GM12878 (cell line): Measurements from ENCODE around the gene RPL22L1. TPM values are rescaled to one million over a fixed set of nuclear protein-coding genes. Genes with fewer than 3 reads are reported as not detected.

ENCODE experiments used
- ATAC-seq: fragments of 200-7000 bp; cut with Tn5 transposase; 3 replicates; pipeline ENCODE4 v1.9.1; 2020; ENCODE audit warnings: mild to moderate bottlenecking, moderate library complexity
- BruUV-seq: library from RNA; stranded (reverse); fragments of 400-500 nt; replicated peaks from 2 replicates; lab custom pipeline; 2021; lab: Mats Ljungman, UMichigan
- CTCF ChIA-PET: fragments of 300-600 bp; sonication (Branson Sonifier 250); formaldehyde crosslinking; extraction: SDS; loops from one replicate; lab custom pipeline; 2021; ENCODE audit warnings: inconsistent platforms; lab: Yijun Ruan, JAX
- POLR2A ChIA-PET: fragments of 350-600 bp; formaldehyde crosslinking; extraction: SDS; loops from one replicate; lab custom pipeline; 2021; ENCODE audit warnings: inconsistent platforms; lab: Charles Lee
- RAD21 ChIA-PET: fragments of 300-600 bp; sonication (Branson Sonifier 250); formaldehyde crosslinking; loops from one replicate; lab custom pipeline; 2023; ENCODE audit warnings: antibody characterized with exemption; ENCODE audit not compliant: unreplicated experiment; lab: Charles Lee
- SMC1A ChIA-PET: fragments of 300-600 bp; sonication (Branson Sonifier 250); formaldehyde crosslinking; loops from one replicate; lab custom pipeline; 2023; ENCODE audit not compliant: unreplicated experiment, uncharacterized antibody; lab: Charles Lee
- DNase-seq: peaks from one replicate; pipeline ENCODE4 v3.0.0-alpha.2; 2011; ENCODE audit warnings: low read depth, low spot score
- FAIRE-seq: peaks from 3 replicates; lab custom pipeline; 2011; peaks lifted over from hg19 to GRCh38; lab: Jason Lieb, UNC
- H2AFZ ChIP-seq: 2 replicates; pipeline ENCODE4 v1.6.0; 2011; ENCODE audit warnings: low read depth, low read length, control low read depth; ENCODE audit not compliant: control insufficient read depth
- H3K27ac ChIP-seq: 2 replicates; pipeline ENCODE4 v1.5.1; 2011; ENCODE audit warnings: control low read depth; ENCODE audit not compliant: control insufficient read depth, insufficient read depth
- H3K27me3 ChIP-seq, 2 experiments: replicated peaks in 1 of 2; 2 replicates each; pipeline versions ENCODE4 v1.6.0 to v1.6.1; 2011; ENCODE audit warnings: low read length in 1 of 2; ENCODE audit not compliant: control insufficient read depth in 2 of 2, insufficient read depth in 2 of 2
- H3K36me3 ChIP-seq, 2 experiments: 2 replicates each; pipeline ENCODE4 v1.5.1; 2011; ENCODE audit warnings: low read length in 1 of 2; ENCODE audit not compliant: control insufficient read depth in 2 of 2, insufficient read depth in 2 of 2
- H3K4me1 ChIP-seq: 2 replicates; pipeline ENCODE4 v1.6.1; 2011; ENCODE audit warnings: mild to moderate bottlenecking, low read length, moderate library complexity, mixed read lengths; ENCODE audit not compliant: control insufficient read depth, insufficient read depth
- H3K4me2 ChIP-seq: 2 replicates; pipeline ENCODE4 v1.6.0; 2011; ENCODE audit warnings: control low read depth; ENCODE audit not compliant: control insufficient read depth, insufficient read depth
- H3K4me3 ChIP-seq: fragments of 200-600 bp; sonication (generic); 2 replicates; pipeline ENCODE4 v1.5.1; 2016
- H3K79me2 ChIP-seq: 2 replicates; pipeline ENCODE4 v1.6.0; 2011; ENCODE audit warnings: low read length; ENCODE audit not compliant: control insufficient read depth, insufficient read depth
- H3K9ac ChIP-seq: 2 replicates; pipeline ENCODE4 v1.8.0; 2011; ENCODE audit warnings: low read length, control low read depth, mixed read lengths; ENCODE audit not compliant: control insufficient read depth, insufficient read depth
- H3K9me3 ChIP-seq: replicated peaks from 3 replicates; pipeline ENCODE4 v1.5.1; 2011; ENCODE audit warnings: mild to moderate bottlenecking, low read length; ENCODE audit not compliant: control insufficient read depth, insufficient read depth
- H4K20me1 ChIP-seq: 2 replicates; pipeline ENCODE4 v1.6.0; 2011; ENCODE audit not compliant: control insufficient read depth, insufficient read depth
- BACH1 ChIP-seq: fragments of 450-650 bp; IDR thresholded peaks from 2 replicates; pipeline ENCODE4 v1.6.1; 2017; ENCODE audit warnings: mild to moderate bottlenecking, borderline replicate concordance
- BRCA1 ChIP-seq: IDR thresholded peaks from 2 replicates; pipeline ENCODE4 v1.6.1; 2011; ENCODE audit warnings: low read depth, low read length, improper control_type of control experiment
- CBX3 ChIP-seq: fragments of 200-600 bp; sonication (generic); IDR thresholded peaks from 2 replicates; pipeline ENCODE4 v1.6.1; 2016; ENCODE audit warnings: low read depth, borderline replicate concordance
- CBX5 ChIP-seq: sonication (generic); IDR thresholded peaks from 2 replicates; pipeline ENCODE4 v1.6.1; 2016; ENCODE audit warnings: low read depth, moderate library complexity, mild to moderate bottlenecking, inconsistent platforms
- CREB1 ChIP-seq: IDR thresholded peaks from 2 replicates; pipeline ENCODE4 v1.6.1; 2012; ENCODE audit warnings: low read depth, mild to moderate bottlenecking, inconsistent platforms
- IKZF1 ChIP-seq: fragments of 450-650 bp; conservative IDR thresholded peaks from 2 replicates; pipeline ENCODE4 v1.6.1; 2017; ENCODE audit warnings: antibody characterized with exemption, mild to moderate bottlenecking
- IRF4 ChIP-seq: IDR thresholded peaks from 2 replicates; pipeline ENCODE4 v1.6.1; 2011; ENCODE audit warnings: low read depth, low read length
- LARP7 ChIP-seq: fragments of 450-650 bp; IDR thresholded peaks from 2 replicates; pipeline ENCODE4 v1.6.1; 2017; ENCODE audit warnings: mild to moderate bottlenecking
- MYC ChIP-seq: IDR thresholded peaks from 2 replicates; pipeline ENCODE4 v1.6.1; 2011; ENCODE audit warnings: mild to moderate bottlenecking, low read length, moderate library complexity, inconsistent platforms; ENCODE audit not compliant: insufficient read depth, insufficient replicate concordance, insufficient read length, severe bottlenecking
- PAX5 ChIP-seq: IDR thresholded peaks from 2 replicates; pipeline ENCODE4 v1.6.1; 2011; ENCODE audit warnings: low read depth, low read length, borderline replicate concordance
- PAX8 ChIP-seq: fragments of 450-650 bp; IDR thresholded peaks from 2 replicates; pipeline ENCODE4 v1.6.1; 2017; ENCODE audit warnings: mild to moderate bottlenecking, moderate library complexity
- RUNX3 ChIP-seq: IDR thresholded peaks from 2 replicates; pipeline ENCODE4 v1.6.1; 2012; ENCODE audit warnings: low read length, inconsistent platforms
- SMARCA5 ChIP-seq: fragments of 450-650 bp; IDR thresholded peaks from 2 replicates; pipeline ENCODE4 v1.6.1; 2017; ENCODE audit warnings: mild to moderate bottlenecking
- SUZ12 ChIP-seq: fragments of 200-600 bp; sonication (generic); IDR thresholded peaks from one replicate; pipeline ENCODE4 v1.6.1; 2018; ENCODE audit warnings: antibody characterized with exemption, mild to moderate bottlenecking; ENCODE audit not compliant: unreplicated experiment
- WGBS: methylation state at CpG from one replicate; pipeline ENCODE4 v1.1.6; 2016; ENCODE audit warnings: low lambda C conversion rate; ENCODE audit not compliant: insufficient replicate concordance, insufficient coverage; ENCODE audit errors: missing lambda C conversion rate; 5-methylcytosine and 5-hydroxymethylcytosine counted together
- in situ Hi-C: fragments of 300-500 bp; cut with MboI; formaldehyde crosslinking; loops from 9 replicates; pipeline ENCODE4 v1.14.3; 2018; ENCODE audit warnings: mixed read lengths
- intact Hi-C: fragments of 100-400 bp; cut with micrococcal nuclease; formaldehyde crosslinking; loops from one replicate; pipeline ENCODE4 v1.14.2; 2022; ENCODE audit not compliant: unreplicated experiment
- polyA plus RNA-seq, 11 experiments: library from polyadenylated mRNA; depleted of rRNA in 4 of 11; unstranded in 6 of 11; stranded (reverse) in 5 of 11; fragments of >200 nt; fragmentation: Nextera tagmentation in 4 of 11; fragmentation: Illumina TruSeq in 1 of 11; extraction: Ambion mirVana in 4 of 11; extraction: Trizol in 1 of 11; gene quantifications; 1 replicate in 1 of 11; 2 replicates in 10 of 11; pipeline versions ENCODE4 v1.2.1 to v1.2.3, GENCODE V29; 2011 to 2016; ENCODE audit warnings: inconsistent platforms in 2 of 11, missing spikeins in 2 of 11, low read depth in 1 of 11
- total RNA-seq, 4 experiments: library from RNA; depleted of rRNA in 3 of 4; stranded (reverse); fragments of >200 nt in 3 of 4; fragmentation: Illumina TruSeq in 1 of 4; extraction: Trizol in 1 of 4; gene quantifications; 2 replicates each; pipeline versions ENCODE4 v1.2.1 to v1.2.3, GENCODE V29; 2013 to 2021
- TF ChIP-seq, protein P1 (sequence below): fragments of 450-650 bp; IDR thresholded peaks from 2 replicates; pipeline ENCODE4 v1.6.1; 2017; ENCODE audit warnings: mild to moderate bottlenecking, moderate library complexity
- TF ChIP-seq, protein P2 (sequence below): fragments of 450-650 bp; IDR thresholded peaks from 2 replicates; pipeline ENCODE4 v1.6.1; 2017; ENCODE audit warnings: low read depth, mild to moderate bottlenecking, moderate library complexity
- TF ChIP-seq, protein P3 (sequence below): IDR thresholded peaks from 2 replicates; pipeline ENCODE4 v1.6.1; 2011; ENCODE audit warnings: low read depth, low read length, improper control_type of control experiment, borderline replicate concordance
- TF ChIP-seq, protein P4 (sequence below): fragments of 450-650 bp; conservative IDR thresholded peaks from 2 replicates; pipeline ENCODE4 v1.6.1; 2017; ENCODE audit warnings: mild to moderate bottlenecking, moderate library complexity

Gene RPL22L1
- total and polyA plus RNA-seq, 10 of the 15 experiments (the other 5 are each of a cell fraction or from before 2014, with no cell fraction given), result 203 to 803 (median 422) TPM

DNA sequence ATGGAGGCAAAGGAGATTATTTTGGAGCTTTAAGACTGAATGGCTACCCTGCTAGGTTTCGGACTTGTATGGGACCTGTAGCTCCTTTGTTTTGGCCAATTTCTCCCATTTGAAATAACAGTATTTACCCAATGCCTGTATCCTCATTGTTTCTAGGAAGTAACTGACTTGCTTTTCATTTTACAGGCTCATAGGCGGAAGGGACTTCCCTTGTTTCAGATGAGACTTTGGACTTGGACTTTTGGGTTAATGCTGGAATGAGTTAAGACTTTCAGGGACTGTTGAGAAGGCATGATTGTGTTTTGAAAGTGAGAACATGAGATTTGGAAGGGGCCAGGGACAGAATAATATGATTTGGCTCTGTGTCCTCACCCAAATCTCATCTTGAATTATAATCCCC, 28.0 kb upstream of the RPL22L1 start:
- no peaks in the 10 kb centered on the region; the same call in 2 of the 3 replicates for H3K9me3 ChIP-seq
- no peak overlapping the region for H3K4me2 ChIP-seq
- H3K4me3 ChIP-seq, result no peak overlapping the region
- CTCF ChIA-PET, result interaction anchor here (0.7 kb wide), 1 partner anchor 1021 kb away, joined by 3 read pairs; no protein-coding TSS in a partner anchor
- intact Hi-C loops (no loop called here), in situ Hi-C loops (no loop called here)
- no peaks in the 10 kb centered on the region for H3K79me2 ChIP-seq
- H3K9ac ChIP-seq, result no peak overlapping the region
- ATAC-seq (no peak), DNase-seq (no peak), FAIRE-seq (no peak)
- no TSS peak for BruUV-seq
- RAD21 ChIA-PET, result no interaction called here
- POLR2A ChIA-PET, result no interaction called here
- SMC1A ChIA-PET, result no interaction called here
- H3K36me3 ChIP-seq, result no peaks in the 10 kb centered on the region
- H3K4me1 ChIP-seq, result no peaks in the 10 kb centered on the region
- no peak overlapping the region for H2AFZ ChIP-seq
- H4K20me1 ChIP-seq, result no peaks in the 10 kb centered on the region
- no peak overlapping the region for H3K27ac ChIP-seq
- 59% methylated on average over 2 of the region's 2 CpGs for WGBS
- H3K27me3 ChIP-seq, result no peaks in the 10 kb centered on the region
- TF ChIP-seq, protein P1, sequence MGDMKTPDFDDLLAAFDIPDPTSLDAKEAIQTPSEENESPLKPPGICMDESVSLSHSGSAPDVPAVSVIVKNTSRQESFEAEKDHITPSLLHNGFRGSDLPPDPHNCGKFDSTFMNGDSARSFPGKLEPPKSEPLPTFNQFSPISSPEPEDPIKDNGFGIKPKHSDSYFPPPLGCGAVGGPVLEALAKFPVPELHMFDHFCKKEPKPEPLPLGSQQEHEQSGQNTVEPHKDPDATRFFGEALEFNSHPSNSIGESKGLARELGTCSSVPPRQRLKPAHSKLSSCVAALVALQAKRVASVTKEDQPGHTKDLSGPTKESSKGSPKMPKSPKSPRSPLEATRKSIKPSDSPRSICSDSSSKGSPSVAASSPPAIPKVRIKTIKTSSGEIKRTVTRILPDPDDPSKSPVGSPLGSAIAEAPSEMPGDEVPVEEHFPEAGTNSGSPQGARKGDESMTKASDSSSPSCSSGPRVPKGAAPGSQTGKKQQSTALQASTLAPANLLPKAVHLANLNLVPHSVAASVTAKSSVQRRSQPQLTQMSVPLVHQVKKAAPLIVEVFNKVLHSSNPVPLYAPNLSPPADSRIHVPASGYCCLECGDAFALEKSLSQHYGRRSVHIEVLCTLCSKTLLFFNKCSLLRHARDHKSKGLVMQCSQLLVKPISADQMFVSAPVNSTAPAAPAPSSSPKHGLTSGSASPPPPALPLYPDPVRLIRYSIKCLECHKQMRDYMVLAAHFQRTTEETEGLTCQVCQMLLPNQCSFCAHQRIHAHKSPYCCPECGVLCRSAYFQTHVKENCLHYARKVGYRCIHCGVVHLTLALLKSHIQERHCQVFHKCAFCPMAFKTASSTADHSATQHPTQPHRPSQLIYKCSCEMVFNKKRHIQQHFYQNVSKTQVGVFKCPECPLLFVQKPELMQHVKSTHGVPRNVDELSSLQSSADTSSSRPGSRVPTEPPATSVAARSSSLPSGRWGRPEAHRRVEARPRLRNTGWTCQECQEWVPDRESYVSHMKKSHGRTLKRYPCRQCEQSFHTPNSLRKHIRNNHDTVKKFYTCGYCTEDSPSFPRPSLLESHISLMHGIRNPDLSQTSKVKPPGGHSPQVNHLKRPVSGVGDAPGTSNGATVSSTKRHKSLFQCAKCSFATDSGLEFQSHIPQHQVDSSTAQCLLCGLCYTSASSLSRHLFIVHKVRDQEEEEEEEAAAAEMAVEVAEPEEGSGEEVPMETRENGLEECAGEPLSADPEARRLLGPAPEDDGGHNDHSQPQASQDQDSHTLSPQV, result no peak
- TF ChIP-seq, protein P2, sequence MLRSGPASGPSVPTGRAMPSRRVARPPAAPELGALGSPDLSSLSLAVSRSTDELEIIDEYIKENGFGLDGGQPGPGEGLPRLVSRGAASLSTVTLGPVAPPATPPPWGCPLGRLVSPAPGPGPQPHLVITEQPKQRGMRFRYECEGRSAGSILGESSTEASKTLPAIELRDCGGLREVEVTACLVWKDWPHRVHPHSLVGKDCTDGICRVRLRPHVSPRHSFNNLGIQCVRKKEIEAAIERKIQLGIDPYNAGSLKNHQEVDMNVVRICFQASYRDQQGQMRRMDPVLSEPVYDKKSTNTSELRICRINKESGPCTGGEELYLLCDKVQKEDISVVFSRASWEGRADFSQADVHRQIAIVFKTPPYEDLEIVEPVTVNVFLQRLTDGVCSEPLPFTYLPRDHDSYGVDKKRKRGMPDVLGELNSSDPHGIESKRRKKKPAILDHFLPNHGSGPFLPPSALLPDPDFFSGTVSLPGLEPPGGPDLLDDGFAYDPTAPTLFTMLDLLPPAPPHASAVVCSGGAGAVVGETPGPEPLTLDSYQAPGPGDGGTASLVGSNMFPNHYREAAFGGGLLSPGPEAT, result no peak
- TF ChIP-seq, protein P3, sequence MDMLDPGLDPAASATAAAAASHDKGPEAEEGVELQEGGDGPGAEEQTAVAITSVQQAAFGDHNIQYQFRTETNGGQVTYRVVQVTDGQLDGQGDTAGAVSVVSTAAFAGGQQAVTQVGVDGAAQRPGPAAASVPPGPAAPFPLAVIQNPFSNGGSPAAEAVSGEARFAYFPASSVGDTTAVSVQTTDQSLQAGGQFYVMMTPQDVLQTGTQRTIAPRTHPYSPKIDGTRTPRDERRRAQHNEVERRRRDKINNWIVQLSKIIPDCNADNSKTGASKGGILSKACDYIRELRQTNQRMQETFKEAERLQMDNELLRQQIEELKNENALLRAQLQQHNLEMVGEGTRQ, result no peak
- TF ChIP-seq PAX8 (no peak), CBX5 (no peak), CREB1 (no peak), LARP7 (no peak), BACH1 (no peak), RUNX3 (no peak), PAX5 (no peak), BRCA1 (no peak), IRF4 (no peak), CBX3 (no peak), IKZF1 (no peak), MYC (no peak), SUZ12 (no peak), SMARCA5 (no peak)
- TF ChIP-seq, protein P4, sequence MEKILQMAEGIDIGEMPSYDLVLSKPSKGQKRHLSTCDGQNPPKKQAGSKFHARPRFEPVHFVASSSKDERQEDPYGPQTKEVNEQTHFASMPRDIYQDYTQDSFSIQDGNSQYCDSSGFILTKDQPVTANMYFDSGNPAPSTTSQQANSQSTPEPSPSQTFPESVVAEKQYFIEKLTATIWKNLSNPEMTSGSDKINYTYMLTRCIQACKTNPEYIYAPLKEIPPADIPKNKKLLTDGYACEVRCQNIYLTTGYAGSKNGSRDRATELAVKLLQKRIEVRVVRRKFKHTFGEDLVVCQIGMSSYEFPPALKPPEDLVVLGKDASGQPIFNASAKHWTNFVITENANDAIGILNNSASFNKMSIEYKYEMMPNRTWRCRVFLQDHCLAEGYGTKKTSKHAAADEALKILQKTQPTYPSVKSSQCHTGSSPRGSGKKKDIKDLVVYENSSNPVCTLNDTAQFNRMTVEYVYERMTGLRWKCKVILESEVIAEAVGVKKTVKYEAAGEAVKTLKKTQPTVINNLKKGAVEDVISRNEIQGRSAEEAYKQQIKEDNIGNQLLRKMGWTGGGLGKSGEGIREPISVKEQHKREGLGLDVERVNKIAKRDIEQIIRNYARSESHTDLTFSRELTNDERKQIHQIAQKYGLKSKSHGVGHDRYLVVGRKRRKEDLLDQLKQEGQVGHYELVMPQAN, result no peak
